ENCODE measurements around the gene TBL2.
"Not testable (repeated sequence)": the region's sequence is repeated elsewhere in the genome, so short reads cannot be mapped to it uniquely, and the experiment has no call there.

The TBL2 gene

DNA sequence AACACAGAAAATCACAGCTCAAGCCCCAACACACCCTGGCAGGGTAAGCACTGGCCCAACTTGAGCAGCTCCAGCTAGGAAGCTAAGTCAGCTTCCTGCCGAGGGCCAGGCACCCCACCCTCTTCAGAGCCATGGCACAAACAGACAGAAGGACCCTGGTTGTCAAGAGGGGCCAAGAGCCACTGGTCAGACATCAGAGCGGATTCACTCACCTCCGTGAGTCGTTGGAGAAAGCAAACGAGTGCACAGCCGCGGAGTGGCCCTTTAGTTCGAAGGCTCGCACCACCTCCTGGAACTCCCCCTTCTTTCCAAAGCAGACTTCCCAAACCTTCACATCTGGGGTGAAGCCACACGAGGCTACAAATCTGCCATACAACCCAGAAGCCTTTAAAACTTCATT is 7.4 kb downstream of the TBL2 start:
- in situ Hi-C loops (cut with MboI; ENCODE audit: low sequenced_read_pairs), result no loop called here

DNA sequence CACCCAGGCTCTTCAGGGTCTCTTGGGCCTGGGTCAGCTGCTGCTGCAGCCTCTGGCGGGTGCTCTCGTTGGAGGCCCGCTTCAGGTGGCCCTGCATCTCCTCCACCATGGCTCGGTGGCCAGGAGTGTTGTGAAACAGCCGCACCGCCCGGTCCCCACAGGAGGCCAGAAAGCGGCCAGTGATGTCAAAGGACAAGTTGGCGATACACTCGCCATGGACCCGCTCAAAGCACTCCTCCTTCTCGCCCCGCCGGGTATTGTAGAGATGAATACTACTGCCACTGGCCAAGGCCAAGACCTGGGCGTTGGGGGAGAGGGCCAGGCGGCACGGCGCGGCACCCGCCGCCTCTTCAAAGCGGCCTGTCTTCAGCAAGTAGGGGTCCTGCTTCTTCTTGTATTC is 7.9 kb downstream of the TBL2 start:
- in situ Hi-C loops (cut with MboI; ENCODE audit: low sequenced_read_pairs), result no loop called here

DNA sequence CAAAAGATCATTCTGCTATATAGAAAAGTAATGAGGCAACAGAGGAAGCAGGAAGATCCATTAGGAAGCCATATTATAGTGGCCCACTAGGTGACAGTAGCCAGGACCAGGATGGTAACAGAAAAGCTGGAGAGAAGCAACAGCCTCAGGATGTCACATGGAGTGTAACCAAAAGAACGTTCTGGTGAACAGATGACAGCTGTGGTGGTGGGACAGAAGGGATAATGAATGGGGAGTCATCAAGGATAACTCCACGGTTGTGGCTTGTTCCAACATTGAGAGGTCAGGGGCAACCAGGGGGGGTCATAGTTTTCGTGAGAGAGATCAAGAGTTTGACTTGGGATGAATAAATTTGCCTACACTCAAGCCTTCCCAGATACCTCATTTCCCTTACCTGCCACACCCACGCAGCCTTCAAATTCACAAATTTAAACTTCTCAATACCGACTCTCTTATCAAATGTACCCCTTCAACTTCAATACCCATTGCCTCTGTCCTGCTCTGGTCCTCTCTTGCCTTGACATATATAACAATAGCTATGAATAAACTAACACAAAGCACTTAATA is 9.3 kb downstream of the TBL2 start:
- in situ Hi-C loops (cut with MboI; ENCODE audit: low sequenced_read_pairs), result no loop called here

DNA sequence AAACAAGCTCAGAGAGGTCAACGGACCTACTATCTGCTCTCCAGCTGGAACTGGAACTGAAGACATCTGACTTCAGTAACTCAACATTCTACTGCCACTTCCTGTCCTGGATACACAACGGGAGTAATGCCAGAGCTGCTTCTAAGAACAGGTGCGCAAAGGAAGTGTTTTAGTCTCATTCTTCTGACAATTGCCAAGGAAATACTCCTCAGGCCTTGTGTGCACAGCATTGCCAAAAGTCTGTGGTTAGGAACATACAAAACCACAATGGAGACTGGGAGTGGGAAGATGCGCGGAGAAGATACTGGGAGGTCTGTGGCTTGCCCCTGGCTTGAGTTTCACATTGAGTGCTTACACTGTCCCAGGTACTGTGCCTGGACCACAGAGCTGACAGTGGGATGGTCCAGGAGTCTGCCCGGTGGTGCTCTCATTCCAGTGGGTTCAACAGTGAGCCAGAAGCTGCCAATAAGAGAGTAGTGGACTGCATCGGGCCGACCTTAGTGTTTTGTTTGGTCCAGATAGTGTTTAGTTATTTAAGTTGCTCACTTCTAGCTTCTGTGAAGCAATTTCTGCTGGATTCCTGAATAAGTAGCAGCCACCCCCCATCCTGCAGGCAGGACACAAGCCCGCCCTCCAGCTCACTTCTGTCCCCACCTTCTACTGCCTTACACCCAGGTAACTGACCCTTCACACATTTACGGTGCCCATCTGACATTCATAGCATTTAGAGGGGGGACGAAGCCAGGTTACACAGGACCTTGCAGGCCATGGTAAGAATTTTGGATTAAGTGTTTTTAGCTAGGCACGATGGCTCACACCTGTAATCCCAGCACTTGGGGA is 10.3 kb downstream of the TBL2 start:
- in situ Hi-C loops (cut with MboI; ENCODE audit: low sequenced_read_pairs), result no loop called here

DNA sequence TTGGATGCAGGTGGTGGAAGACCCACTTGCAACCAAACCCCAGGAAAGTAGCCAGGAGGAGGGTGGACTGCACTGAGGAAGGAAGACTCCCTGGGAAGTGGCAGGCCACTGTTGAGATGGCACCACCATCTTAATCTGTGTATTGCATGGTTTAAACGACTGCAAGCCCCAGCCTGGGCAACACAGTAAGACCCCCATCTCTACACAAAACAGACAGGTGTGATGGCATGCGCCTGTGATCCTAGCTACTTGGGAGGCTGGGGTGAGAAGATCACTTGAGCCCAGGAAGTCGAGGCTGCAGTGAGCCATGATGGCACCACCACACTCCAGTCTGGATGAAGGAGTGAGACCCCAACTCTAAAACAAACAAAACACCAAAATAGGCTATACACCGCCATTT is 11.2 kb downstream of the TBL2 start:
- in situ Hi-C loops (cut with MboI; ENCODE audit: low sequenced_read_pairs), result no loop called here

DNA sequence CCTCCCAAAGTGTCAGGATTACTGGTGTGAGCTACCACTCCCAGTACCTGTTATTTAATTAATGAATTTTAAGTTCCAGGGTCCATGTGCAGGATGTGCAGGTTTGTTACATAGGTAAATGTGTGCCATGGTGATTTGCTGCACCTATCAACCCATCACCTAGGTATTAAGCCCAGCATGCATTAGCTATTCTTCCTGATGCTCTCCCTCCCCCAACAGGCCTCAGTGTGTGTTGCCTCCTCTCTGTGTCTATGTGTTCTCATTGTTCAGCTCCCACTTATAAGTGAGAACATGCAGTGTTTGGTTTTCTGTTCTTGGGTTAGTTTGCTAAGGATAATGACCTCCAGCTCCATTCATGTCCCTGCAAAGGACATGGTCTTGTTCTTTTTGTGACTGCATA is 11.9 kb downstream of the TBL2 start:
- in situ Hi-C loops (cut with MboI; ENCODE audit: low sequenced_read_pairs), result not testable (repeated sequence)

DNA sequence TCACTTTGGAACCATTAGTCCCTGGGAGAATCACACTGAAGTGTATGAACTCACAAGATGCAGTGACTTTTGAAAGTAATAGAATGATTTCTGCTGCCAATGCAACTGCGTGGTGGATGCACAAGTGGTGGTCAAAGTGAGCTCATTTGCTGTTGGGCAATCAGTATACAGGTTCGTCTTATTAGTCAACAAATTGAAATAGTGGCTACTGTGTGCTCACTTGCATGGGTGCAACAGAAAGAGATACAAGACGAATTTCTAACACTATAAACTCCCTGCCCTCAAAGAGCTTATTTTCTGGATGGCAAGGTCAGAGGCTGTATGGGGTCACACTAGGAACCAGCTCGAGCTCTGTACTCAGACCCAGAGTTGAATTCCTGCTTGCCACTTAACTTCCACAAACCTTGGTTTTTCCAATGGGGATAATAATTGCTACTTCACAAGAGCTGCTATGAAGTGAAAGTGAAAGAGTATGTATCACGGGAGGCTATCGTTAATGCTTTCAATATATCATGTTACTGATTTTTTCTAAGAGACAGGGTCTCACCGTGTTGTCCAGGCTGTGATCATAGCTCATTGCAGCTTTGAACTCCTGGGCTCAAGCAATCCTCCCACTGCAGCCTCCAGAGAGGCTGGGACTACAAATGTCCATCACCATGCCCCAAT is 12.6 kb downstream of the TBL2 start:
- in situ Hi-C loops (cut with MboI; ENCODE audit: low sequenced_read_pairs), result no loop called here

DNA sequence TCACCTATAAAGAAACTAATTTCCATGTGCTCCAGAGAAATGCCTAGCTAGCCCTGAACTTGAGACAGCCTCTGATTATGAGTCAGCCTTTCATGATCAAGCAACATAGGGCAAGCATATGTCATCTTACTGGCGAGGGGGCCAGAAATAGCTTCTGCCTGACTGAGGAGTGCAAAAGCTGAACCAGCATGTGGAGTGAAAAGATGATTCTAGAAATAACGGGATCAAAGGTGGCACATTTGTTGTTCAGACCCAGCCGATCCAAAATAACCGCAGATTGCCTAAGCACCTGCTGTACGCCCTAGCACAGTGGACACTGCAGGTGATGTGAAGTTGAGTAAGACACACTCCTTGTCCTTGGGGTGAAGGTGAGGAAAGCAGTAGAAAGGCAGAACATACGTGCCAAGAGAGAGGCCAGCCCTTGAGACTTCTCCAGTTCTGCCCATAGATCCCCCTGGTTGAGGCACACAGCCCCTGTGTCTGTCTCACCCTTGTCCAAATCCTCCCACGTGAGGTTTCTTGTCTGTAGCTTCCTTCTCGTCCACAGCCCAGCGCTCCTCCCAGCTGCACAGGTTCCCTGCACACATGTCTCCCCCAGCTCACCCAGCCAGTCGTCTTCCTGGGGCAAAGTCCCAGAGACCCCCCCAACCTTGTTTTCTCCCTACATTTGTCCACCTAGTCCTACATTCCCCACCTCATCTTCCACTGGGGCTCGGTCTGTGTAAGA is 18.1 kb downstream of the TBL2 start:
- in situ Hi-C loops (cut with MboI; ENCODE audit: low sequenced_read_pairs), result no loop called here

DNA sequence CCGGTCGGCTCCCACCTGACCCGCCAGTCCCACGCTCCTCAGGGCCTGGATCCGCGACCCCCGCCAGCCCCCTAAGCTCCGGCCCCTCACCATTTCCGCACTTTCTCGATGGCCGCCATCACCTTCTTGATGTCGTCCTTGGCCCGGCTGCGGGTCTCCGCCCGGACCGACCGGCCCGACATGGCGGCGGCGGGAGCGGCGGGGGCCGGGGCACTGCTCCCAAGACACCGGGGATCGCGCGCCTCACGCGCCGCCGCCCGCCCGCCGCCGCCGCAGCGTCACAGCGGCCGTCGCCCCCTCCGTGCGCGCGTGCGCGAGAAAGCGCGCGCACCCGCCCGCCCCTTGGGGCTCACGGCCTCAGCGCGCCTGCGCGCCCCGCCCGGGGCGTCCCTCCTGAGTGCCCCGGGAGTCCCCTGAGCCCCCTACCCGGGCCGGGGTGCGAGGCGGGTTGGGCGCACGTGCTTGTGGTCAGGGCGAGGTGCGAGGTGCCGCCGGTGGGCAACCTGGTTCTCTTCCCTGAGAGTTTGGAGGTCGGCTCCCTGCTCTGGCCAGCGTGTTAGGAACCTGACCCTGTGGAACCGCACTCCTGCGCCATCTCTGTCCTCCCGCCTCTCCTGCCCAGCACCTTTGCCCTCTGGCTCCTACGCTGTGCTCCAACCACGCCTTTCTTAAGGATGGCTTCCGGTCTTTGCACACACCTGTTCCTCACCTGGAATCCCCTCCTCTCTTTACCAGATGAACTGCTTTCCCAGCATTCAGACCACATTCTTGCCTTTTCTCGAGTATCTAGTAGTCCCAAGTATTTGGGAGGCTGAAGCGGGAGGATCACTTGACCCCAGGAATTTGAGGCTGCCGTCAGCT is 20.8 kb downstream of the TBL2 start, which contains the start of gene BCL7B:
BCL7B (minus strand) TSS at position 294 of the 861 bp plus-strand sequence; CDS start at position 182, 112 bp downstream.
- in situ Hi-C loops (cut with MboI; ENCODE audit: low sequenced_read_pairs), result no loop called here

DNA sequence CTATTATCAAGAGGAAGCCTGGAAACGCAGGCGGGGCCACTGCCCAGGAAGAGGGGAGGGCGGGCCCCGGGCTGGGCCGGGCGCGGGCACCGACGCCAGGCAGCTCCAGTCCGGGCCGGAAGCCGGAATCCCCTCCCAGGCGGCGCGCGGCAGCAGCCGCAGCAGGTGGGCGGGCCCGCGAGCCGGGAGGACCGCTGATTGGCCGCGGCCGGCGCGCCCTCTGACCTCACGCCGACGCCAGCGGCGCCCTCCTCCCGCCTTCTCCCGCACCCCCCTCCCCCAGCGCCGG is 21.3 kb downstream of the TBL2 start:
- in situ Hi-C loops (cut with MboI; ENCODE audit: low sequenced_read_pairs), result no loop called here

DNA sequence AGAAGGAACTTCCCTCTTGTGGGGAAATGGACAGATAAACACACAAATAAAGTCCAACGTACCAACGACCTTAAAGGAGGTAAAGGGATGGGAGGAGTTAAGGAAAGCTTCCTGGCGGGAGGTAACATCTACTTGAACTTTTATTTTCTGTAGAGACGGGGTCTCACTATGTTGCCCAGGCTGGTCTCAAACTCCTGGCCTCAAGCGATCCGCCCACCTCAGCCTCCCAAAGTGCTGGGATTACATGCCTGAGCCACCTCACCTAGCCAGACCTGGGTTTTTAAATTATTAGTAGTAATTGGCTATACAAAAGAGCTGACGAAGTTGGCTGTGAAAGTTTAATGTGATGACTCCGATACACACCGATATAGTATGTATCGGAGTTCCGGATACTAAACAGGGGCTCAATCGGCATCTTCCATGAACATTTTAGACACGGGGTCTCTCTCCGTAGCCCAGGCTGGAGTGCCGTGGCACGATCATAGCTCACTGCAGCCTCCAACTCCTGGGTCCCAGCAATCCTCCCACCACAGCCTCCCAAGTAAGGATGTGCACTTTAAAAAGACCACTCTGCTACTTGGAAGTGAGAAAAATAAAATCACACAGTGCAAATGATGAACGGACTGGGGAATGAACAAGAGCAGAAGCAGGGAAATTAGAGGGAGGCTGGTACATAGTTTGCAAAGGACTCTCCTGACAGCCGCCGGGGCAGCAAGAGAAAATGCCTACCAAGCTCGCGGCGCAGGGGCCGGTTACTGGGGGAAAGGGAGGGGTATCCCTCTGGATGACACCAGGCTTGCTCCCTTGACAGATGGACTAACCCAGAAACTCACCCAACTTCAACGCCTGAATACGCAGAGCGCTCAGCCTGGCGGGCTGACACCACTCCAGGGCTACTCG is 21.9 kb downstream of the TBL2 start:
- in situ Hi-C loops (cut with MboI; ENCODE audit: low sequenced_read_pairs), result no loop called here

DNA sequence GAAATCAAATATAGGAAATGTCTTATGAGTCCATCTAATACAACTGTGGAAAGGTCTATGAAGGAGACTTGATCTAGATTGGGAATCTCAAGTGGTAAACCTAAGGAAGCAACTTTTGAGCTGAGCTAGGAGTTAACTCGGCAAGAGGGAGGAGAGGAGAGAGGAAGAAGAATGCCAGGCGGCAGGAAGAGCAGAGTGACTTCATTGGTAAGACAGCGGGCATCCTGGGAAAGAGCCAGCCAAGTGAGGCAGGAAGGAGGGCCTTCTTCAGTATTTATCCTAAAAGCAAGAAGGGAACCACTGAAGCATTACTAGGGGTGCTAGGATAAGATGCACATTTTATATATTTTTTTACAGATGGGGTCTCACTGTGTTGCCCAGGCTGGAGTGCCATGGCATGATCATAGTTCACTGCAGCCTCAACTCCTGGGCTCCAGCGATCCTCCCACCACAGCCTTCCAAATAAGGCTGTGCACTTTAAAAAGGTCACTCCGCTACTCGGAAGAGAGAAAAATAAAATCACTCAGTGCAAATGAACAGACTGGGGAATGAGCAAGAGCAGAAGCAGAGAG is 22.9 kb downstream of the TBL2 start:
- in situ Hi-C loops (cut with MboI; ENCODE audit: low sequenced_read_pairs), result no loop called here

DNA sequence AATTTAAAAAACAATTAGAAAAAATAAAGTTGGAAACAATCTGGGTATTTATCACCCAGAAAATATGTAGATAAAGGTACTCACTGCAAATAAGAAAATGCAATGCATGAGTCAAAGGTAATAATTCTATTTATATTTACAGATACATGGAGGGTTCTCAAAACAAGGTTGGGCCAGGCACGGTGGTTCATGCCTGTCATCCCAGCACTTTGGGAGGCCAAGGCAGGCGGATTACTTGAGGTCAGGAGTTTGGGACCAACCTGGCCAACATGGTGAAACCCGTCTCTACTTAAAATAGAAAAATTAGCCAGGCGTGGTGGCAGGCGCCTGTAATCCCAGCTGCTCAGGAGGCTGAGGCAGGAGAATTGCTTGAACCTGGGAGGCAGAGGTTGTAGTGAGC is 28.3 kb downstream of the TBL2 start:
- in situ Hi-C loops (cut with MboI; ENCODE audit: low sequenced_read_pairs), result not testable (repeated sequence)

DNA sequence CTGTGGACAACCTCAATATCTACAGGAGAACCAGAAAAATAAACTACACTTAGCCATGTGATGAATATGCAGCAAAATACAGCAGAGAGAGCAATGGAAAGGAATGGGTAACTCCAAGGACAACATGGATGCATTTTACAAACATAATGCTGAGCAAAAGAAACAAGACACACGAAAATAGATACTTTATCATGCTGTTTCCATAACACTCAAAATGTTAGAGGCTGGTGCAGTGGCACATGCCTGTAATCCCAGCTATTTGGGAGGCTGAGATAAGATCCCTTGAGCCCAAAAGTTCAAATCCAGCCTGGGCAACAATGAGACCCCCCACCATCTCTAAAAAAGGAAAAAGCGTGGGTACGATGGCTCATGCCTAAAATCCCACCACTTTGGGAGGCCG is 29.2 kb downstream of the TBL2 start:
- in situ Hi-C loops (cut with MboI; ENCODE audit: low sequenced_read_pairs), result no loop called here

DNA sequence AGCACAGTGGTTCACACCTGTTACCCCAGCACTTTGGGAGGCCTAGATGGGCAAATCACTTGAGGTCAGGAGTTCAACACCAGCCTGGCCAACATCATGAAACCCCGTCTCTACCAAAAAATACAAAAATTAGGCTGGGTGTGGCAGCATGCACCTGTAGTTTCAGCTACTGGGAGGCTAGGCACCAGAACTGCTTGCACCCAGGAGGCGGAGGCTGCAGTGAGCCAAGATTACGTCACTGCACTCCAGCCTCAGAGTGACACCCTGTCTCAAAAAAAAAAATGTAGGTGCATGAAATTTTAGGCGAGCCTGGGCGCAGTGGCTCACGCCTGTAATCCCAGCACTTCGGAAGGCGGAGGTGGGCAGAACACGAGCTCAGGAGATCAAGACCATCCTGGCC is 30.5 kb downstream of the TBL2 start:
- in situ Hi-C loops (cut with MboI; ENCODE audit: low sequenced_read_pairs), result no loop called here

DNA sequence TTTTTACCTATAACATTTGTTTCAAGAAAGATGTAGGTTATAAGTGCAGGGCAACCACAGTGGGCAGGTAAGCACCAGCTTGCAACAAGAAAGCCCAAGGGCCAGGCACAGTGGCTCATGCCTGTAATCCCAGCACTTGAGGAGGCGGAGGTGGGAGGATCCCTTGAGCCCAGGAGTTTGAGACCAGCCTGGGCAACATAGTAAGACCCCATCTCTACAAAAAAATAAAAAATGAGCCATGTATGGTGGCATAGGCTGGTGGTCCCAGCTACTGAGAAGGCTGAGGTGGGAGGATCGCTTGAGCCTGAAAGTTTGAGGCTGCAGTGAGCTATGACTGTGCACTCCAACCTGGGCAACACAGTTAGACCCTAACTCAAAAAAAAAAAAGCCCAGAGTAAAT is 33.7 kb downstream of the TBL2 start:
- in situ Hi-C loops (cut with MboI; ENCODE audit: low sequenced_read_pairs), result no loop called here

DNA sequence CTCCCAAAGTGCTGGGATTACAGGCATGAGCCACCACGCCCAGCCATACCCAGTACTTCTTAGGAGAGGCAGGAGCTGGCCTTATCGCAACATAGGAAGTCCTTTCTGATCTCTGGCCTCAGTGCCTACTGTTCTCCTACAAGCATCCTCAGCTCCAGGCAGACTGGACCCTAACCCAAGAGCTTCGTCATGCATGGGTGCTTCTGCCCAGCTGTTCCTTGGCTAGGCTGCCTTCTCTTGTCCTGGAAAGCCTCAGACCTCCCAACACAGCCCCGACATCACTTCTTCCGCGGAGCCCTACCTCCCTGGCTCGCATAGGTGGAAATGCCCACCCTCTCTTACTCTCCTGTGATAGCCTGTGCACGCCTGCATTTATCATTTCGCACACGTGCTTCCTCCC is 36.7 kb downstream of the TBL2 start:
- in situ Hi-C loops (cut with MboI; ENCODE audit: low sequenced_read_pairs), result no loop called here

DNA sequence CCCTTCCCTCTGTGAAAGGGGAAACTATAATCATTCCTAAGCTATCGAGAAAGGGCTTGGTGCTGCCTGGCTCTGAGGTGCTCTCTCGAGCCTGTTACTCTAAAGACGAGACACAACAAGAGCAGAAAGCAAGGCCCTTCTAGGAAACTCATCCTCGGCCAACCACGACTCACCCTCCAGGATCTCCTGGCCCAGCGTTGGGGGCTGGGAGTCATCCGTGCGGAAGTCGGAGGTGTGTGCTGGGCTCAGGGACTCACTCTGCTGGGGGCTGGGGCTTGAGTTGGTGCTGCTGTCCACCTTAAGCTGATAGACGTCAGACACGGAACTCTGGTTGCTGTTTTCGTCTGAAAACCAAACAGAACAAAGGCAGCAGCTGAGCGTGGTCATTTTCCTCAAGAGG is 38.7 kb downstream of the TBL2 start:
- in situ Hi-C loops (cut with MboI; ENCODE audit: low sequenced_read_pairs), result no loop called here

DNA sequence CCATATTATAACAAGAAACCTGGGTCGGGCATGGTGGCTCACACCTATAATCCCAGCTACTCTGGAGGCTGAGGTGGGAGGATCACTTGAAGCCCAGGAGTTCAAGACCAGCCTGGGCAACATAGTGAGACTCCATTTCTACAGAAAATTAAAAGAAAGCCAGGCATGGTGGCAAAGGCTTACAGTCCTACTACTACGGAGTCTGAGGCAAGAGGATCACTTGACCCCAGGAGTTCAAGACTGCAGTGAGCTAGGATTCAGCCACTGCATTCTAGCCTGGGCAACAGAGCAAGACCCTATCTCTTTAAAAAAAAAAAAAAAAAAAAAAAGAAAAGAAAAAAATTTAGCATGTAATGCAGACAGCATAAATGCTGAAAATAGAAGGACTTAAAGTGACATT is 39.9 kb downstream of the TBL2 start:
- in situ Hi-C loops (cut with MboI; ENCODE audit: low sequenced_read_pairs), result not testable (repeated sequence)
